ENCODE results near the gene CREB3L1. TPM values are rescaled to one million over a fixed set of nuclear protein-coding genes. Genes with fewer than 3 reads are reported as not detected.

CREB3L1 gene
- total RNA-seq, 1 experiment from 2014 or later: 3.3 TPM

DNA sequence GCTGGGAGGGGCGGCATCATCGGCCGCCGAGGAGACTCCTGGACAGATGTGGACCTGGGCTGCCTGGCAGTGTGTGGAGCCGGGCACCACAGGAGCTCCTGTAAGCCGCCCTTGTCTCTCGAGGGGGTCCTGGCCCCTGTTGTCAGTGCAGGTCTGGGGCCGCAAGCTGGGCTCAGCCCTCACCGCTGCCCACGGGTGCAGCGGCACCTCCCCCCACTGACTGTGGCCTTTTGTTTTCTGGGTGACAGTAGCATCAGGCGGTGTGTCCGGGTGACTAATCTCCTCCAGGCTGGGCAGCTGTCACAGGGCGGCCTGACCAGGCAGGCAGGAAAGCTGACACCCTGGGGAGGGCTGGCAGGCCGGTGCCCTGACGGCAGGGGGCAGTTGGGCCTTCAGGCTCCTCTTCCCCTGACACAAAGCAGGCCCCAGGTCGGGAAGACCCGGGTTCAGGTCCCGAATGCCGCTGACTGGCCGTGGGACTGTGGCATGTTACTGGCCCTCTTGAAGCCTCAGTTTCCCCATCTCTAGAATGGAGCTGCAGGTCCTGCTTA lies 86.1 kb downstream of the CREB3L1 start:
- Mint-ChIP-seq H3K27me3 (ENCODE audit: low read depth) (no peaks in the 10 kb centered on the region), H3K4me1 (peaks cover 24 to 41% of the 10 kb centered on the region in 2 experiments), H3K4me3 (no peak overlapping the region), H3K27ac (no peak overlapping the region), H3K9me3 (no peaks in the 10 kb centered on the region), H3K36me3 (ENCODE audit: insufficient read depth in 1 of 3, low read depth in 3 of 3) (peaks cover 3 to 8% (median 5%) of the 10 kb centered on the region in 3 experiments)
- no peak overlapping the region for H2AFZ ChIP-seq (ENCODE audit: low read length)
- no peak overlapping the region for H2BK120ac ChIP-seq (ENCODE audit: low read depth, low read length, poor library complexity, severe bottlenecking)
- no peak overlapping the region for H4K8ac ChIP-seq (replicated peaks; ENCODE audit: insufficient read length, low read depth, low read length)
- no peak overlapping the region for H3K27ac ChIP-seq (ENCODE audit: insufficient read length, low read depth, low read length)
- H2BK12ac ChIP-seq (ENCODE audit: insufficient read length, low read depth, low read length): no peak overlapping the region
- no peak overlapping the region for H3K9ac ChIP-seq (ENCODE audit: extremely low read depth, insufficient read length, low read length)
- H2BK20ac ChIP-seq (ENCODE audit: low read depth, low read length, poor library complexity, severe bottlenecking): no peak overlapping the region
- H3K18ac ChIP-seq (ENCODE audit: insufficient read length, low read depth, low read length): no peak overlapping the region
- no peaks in the 10 kb centered on the region for H3K9me3 ChIP-seq (ENCODE audit: control insufficient read depth, low read depth, low read length)
- H3K27me3 ChIP-seq (ENCODE audit: insufficient read depth, low read length): no peaks in the 10 kb centered on the region
- no peaks in the 10 kb centered on the region for H3K23me2 ChIP-seq (ENCODE audit: insufficient read length, low read depth, low read length, poor library complexity, severe bottlenecking)
- no peak overlapping the region for H2BK15ac ChIP-seq (ENCODE audit: low read depth, low read length)
- H4K5ac ChIP-seq (ENCODE audit: insufficient read length, low read depth, low read length): no peak overlapping the region
- H4K20me1 ChIP-seq (ENCODE audit: control insufficient read depth, insufficient read depth, insufficient read length): no peaks in the 10 kb centered on the region
- H3K4me1 ChIP-seq (ENCODE audit: insufficient read depth, low read length): no peaks in the 10 kb centered on the region; the same call in 1 of the 2 replicates
- no peak overlapping the region for H3K4ac ChIP-seq (ENCODE audit: low read depth, low read length)
- no peak overlapping the region for H4K91ac ChIP-seq (ENCODE audit: insufficient read length, low read depth, low read length)
- no peak overlapping the region for H3K14ac ChIP-seq (ENCODE audit: insufficient read depth, low read length)
- WGBS (ENCODE audit: extremely low coverage, insufficient read length, low lambda C conversion rate): no CpG with 5 or more reads among the region's 21 CpGs
- no peaks in the 10 kb centered on the region for H3K79me1 ChIP-seq (ENCODE audit: insufficient read depth, low read depth, low read length, poor library complexity, severe bottlenecking)
- TF ChIP-seq, protein P1, sequence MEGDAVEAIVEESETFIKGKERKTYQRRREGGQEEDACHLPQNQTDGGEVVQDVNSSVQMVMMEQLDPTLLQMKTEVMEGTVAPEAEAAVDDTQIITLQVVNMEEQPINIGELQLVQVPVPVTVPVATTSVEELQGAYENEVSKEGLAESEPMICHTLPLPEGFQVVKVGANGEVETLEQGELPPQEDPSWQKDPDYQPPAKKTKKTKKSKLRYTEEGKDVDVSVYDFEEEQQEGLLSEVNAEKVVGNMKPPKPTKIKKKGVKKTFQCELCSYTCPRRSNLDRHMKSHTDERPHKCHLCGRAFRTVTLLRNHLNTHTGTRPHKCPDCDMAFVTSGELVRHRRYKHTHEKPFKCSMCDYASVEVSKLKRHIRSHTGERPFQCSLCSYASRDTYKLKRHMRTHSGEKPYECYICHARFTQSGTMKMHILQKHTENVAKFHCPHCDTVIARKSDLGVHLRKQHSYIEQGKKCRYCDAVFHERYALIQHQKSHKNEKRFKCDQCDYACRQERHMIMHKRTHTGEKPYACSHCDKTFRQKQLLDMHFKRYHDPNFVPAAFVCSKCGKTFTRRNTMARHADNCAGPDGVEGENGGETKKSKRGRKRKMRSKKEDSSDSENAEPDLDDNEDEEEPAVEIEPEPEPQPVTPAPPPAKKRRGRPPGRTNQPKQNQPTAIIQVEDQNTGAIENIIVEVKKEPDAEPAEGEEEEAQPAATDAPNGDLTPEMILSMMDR (conservative IDR thresholded peaks at IDR 0.05): no peak
- H3K79me2 ChIP-seq (ENCODE audit: insufficient read depth, low read length): no peaks in the 10 kb centered on the region; the same call in 1 of the 2 replicates
- H2BK5ac ChIP-seq (ENCODE audit: insufficient read length, low read length): no peak overlapping the region
- no peak overlapping the region for H3K23ac ChIP-seq (ENCODE audit: insufficient read length, low read depth, low read length)
- no peak overlapping the region for H3T11ph ChIP-seq (ENCODE audit: low read length)
- H3K56ac ChIP-seq (ENCODE audit: insufficient read length, low read depth, low read length): no peak overlapping the region
- H3K4me2 ChIP-seq (ENCODE audit: insufficient read depth, insufficient read length, low read length): no peak overlapping the region
- no peak for DNase-seq
- no peak overlapping the region for H2AK5ac ChIP-seq (ENCODE audit: insufficient read length, low read length)
